Iris pigment epithelial cell (primary cell): Measurements from ENCODE around the gene CNTF.
"Not testable (repeated sequence)": the region's sequence is repeated elsewhere in the genome, so short reads cannot be mapped to it uniquely, and the experiment has no call there.

ENCODE experiments used
- DNase-seq: peaks from one replicate; pipeline ENCODE4 v3.0.0-alpha.2; 2011; ENCODE audit warnings: low read depth

CNTF gene

GRCh38 chr11:58622344-58622743, at the start of gene CNTF:
Gene CNTF (plus strand): TSS chr11:58622665. CDS start chr11:58622753, 88 bp downstream.
- peak; percentile 38 for DNase-seq

- DNase-seq: not testable (repeated sequence)
Observed at GRCh38 chr11:58572906-58573305, 49.6 kb upstream of the CNTF start.

- peak; percentile 91 for DNase-seq
Observed at GRCh38 chr11:58573451-58574104, 48.9 kb upstream of the CNTF start.

DNA sequence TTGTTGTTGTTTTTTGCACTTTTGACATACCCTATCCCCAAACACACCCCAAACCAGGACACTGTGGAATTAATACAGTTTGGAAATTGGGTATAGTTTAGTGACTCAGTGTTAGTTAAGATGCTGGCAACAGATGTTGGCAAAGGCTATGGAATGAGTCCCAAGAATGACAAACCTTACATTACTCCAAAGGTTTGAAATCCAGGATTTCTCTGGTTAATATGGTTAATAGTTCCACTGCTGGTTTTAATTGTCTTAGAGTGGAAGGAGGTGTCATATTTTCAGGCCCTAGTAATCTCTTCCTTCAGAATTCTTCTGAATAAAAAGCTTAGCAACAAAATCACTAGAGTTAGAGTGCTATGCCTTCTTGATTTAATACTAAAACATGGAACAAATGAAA, 47.6 kb upstream of the CNTF start:
- peak; percentile 30 for DNase-seq

DNA sequence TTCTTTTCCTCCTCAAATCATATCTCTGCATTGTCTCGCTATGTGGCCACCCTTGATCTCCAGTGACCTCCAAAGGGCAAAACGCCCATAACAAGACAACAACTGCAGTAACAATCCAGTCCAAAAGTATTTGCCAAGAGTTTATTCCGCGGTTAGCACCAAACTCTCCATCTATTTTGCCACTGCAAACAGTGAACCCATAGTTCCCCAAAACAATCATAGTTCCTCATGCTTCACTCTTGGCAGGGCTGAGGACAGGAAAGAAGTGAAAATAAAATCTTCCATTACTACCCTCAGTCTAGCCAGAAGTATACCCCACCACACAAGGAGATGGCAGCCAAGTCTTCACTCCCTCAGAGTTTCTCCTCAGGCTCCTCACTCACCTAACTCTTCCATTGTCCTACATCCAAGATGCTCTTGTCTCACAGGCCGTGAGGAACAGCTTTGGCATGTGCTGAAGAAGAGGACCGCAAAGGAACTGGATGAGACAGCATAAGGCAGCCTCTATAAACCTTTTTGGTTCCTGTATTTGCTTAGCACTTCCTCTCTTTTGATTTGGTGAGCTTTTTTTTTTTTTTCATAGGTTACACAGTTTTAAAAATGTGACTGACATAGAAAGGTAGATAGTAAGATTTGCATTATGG, 47.0 kb upstream of the CNTF start, which contains the start of gene LPXN:
Gene LPXN (minus strand): TSS at position 480 of the 644 bp plus-strand sequence. CDS start 84 bp downstream, at position 396.
- peak; percentile 65 for DNase-seq

DNA sequence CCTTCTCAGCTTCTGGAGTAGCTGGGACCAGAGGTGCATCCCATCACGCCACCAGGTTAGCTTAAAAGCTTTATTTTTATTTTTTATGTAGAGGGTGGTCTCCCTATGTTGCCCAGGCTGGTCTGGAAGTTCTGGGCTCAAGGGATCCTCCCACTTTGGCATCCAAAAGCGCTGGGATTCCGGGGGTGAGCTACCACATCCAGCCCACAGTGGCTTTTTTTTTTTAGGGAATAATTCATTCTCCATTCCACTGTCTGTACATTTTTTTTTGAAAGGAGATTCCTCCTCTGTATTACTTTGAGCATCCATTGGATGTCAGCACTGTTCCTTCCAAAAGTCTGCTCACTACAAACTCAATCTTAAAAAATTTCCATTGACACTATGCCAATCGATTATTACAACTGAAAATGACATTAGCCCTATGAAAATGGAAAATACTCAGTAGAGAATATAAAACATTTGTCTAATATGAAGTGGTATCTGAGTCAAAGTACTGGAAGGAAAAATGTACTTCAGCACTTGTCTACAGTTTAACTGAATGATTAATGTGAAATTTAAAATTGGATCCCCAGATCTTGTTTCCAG, 45.5 kb upstream of the CNTF start:
- DNase-seq: peak; percentile 58

DNA sequence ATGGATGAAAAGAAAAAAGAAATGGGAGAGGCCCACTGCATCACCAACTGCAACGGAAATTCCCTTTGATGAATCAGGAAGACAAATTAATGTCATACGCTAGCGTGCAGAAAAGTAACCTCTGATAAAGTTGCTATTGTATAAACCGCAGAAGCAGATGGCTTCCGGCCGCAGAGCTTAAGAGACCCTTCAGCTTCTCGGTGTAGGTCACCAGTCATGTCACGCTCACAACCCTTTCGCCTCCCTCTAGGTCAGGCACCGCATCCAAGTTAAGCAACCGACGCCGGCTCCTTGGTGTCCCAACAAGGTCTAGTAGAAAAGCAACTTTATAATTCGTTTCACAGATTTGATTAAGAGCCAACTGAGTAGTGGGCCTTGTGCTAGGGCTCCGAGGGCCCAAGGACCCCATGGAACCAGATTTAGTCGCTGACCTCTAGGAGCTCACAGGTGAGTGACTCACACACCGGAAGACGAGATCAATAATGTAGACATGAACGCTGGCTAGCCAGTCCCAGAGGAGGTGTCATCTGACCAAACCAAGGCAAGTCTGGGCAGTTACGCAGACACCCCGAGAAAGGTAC, 44.8 kb upstream of the CNTF start:
- peak; percentile 92 for DNase-seq

DNA sequence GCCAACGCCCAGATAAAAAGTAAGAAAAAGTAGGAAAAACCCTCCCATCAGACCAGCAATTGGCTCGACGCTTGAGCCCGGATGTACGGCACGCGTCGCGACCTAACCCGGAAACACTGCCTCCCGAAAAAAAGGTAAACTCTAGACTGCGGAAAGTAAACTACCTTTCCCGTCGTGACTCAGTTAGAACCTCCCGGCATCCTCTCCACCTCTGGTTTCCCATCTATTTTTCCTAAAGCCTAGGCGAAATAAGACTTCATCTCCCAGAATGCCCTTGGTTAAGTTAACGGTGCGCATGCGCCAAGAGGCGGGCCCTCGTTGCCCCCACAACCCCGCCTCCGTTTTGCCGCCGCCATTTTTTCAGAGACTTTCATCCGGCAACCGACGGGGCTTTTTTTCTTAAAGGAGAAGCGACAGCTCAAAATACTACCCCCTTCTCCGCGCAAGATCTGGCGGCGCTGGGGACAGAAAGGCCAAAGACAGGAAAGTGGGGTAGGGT, 44.3 kb upstream of the CNTF start:
- peak; percentile 98 for DNase-seq

DNA sequence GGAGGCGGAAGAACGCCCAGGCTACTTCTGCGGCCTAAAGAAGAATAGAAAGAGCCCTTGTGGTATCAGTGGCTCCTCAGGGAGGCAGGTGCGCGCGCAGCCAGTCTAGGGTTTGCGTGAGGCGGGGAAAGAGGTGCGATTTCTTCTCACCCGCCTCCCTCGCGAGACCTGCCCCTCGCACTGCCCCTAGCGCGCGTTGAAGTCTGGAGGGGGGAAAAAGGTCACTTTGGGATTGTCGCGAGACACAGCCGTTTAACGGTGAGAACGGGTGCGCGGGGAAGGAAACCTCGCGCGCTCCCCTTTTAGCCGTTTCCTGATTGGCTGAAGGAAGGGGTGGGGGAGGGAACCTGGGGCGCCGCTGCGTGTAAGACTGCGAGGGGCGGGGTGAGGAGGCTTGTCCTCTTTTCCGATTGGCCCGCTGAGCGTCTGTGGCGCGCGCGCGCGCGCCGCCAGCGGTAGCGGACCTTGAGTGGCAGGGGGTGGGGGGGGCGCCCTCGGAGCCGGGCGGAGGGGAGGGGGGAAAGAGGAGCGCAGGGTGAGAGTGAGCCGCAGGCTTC, 43.8 kb upstream of the CNTF start, which contains the start of gene ZFP91:
Gene ZFP91 (plus strand): TSS at position 429 of the 557 bp plus-strand sequence. CDS start 219 bp downstream, outside the sequence.
- DNase-seq: peak; percentile 99

DNA sequence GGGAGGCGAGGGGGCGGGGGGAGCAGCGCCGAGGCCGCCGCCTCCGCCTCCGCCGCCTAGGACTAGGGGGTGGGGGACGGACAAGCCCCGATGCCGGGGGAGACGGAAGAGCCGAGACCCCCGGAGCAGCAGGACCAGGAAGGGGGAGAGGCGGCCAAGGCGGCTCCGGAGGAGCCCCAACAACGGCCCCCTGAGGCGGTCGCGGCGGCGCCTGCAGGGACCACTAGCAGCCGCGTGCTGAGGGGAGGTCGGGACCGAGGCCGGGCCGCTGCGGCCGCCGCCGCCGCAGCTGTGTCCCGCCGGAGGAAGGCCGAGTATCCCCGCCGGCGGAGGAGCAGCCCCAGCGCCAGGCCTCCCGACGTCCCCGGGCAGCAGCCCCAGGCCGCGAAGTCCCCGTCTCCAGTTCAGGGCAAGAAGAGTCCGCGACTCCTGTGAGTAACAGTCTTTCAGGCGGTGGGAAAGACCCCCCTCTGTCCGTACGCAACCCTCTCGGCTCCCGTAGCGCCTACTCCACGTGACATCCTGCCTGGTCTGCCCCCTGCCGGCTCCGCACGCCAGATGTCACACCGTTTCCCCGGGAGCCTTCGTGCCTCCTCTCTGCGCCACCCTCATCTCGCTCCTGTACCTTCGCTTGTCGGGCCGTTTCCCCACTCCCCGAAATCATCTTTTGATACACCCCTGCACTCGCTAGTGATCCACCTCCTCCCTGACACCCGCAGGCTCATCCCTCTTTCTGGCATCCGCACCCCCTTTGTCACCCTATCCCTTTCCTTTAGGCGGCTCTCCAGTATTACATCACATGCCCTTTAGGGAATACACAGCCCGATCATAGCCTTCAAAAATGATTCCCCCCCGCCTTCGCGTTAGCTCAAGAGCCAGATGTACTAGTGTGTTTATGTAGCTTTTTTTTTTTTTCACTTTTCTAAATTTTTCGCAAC, 43.0 kb upstream of the CNTF start:
- DNase-seq: peak; percentile 92

DNA sequence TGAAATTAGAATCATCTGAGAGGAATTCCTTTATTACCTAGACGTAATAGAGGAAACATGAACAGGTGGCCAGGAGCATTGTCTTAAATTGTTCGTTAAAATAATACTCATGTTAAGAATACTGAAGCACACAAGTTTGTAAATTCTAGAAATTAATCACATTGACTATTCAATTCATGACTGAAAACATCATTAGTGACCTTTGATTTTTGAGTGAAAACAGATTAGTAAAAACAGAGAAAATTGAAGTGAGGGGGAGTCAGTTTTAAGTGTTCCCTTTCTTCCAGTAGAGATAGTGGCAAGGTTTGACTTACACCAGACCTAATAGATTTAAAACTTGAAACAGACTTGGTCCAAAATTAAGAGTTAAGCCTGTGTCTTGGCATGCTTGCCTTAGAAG, 42.2 kb upstream of the CNTF start:
- DNase-seq: no peak

DNA sequence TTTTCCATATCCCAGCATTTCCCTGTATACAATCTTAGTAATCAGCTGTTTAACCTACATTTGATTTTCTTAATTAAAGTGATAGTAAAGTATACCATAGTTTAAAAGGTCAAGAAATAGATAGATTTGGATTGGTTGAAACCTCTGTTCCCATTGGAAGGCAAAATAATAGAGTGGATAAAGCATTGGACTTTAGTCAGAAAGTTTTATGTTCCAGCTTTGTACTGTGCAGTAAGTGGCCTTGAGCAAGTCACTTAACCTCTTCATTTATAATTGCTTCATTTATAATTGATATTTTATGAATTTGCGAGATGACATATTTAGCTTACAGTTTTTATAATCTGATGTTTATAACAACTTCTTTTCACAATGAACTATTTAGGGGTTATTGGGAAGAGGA, 40.0 kb upstream of the CNTF start:
- no peak for DNase-seq

DNA sequence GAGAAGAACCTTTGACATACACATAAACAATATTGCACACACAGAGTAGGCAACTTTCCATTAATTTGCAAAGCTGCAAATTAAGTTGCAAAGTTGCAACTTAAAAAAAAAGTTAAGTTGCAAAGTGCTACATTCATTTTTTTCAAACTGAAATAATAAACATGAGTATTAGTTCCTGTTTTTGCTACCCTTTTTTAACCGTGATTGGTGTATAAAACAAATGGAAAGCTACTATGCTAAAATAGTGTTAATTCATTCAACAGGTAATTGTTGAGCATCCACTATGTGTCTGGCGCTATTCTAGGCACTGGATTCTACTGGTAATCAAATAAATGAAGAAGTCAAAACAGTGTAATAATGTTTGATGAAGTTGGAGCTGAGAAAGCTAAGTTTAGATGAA, 35.5 kb upstream of the CNTF start:
- no peak for DNase-seq

GRCh38 chr11:58591659-58592058, 30.8 kb upstream of the CNTF start:
- no peak for DNase-seq

DNA sequence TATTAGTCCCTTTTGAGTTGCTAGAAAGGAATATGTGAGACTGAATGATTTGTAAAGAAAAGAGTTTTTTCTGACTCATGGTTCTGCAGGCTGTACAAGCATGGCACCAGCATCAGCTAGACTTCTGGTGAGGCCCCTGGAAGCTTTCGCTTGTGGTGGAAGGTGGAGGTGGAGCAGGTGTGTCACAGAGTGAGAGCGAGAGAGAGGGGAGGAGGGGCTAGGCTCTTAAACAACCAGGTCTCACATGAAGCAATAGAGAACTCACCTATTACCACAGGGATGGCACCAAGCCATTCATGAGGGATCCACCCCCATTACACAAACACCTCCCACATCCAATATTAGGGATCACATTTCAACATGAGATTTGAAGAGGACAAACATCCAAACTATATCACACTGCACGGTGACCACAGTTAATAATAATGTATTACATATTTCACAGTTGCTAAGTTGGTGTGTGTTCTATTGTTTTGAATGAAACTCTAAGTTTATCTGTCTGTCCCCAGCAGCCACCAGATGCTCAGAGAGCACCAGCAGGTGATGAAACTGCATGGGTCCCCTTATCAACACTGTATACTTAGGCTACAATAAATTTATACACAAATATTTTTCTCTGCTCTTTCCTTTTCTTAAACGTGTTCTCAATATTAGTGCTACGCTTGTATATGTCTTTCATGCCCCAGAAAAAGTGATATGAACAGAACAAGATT, 29.5 kb upstream of the CNTF start:
- DNase-seq: no peak

DNA sequence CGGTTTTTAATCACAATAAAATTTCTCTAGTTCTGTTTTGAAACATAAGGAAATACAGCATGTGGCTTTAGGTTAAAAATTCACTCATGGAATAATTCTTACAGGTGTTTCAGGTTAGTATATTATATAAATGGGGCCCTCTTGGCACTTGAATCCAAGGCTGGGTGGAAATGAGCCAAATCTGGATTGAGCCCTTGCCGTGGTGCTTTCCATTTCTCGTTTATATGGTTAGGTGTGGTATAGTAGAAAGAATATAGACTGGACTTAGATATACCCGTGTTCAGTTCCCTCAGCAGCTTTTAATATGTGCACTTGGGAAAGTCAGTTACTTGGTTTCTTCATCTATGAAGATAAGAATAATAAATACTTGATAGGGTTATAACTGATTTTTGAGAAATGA, 27.6 kb upstream of the CNTF start:
- no peak for DNase-seq

GRCh38 chr11:58596621-58597020, 25.8 kb upstream of the CNTF start:
- no peak for DNase-seq

DNA sequence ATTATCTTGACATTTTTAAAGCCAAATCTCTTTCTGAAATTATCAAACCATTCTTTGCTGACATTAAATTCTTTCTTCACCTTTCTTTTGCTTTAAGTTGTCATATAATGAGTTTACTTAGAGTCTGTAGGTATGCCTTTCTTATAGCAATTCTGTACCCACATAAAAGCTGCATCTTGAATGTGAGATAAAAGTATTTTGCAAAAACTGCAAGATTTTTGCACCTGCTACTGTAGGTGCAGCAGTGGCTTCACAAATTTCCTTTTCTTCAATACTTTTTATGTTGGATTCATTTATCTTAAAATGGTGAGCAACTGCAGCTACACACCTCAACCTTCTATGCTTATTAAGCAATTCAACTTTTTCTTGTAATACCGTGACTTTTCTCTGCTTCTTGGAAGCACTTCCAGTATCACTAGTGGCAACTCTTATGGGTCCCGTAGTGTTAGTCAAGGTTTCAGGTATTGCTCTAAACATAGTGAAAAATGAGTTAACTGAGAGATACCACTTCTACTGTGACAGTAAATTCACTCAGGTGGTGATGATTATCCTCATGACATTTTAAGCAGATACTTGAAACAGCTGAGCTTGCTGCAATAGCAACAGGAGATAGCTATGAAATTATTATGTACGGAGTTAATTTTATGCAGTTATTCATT, 24.9 kb upstream of the CNTF start:
- no peak for DNase-seq

DNA sequence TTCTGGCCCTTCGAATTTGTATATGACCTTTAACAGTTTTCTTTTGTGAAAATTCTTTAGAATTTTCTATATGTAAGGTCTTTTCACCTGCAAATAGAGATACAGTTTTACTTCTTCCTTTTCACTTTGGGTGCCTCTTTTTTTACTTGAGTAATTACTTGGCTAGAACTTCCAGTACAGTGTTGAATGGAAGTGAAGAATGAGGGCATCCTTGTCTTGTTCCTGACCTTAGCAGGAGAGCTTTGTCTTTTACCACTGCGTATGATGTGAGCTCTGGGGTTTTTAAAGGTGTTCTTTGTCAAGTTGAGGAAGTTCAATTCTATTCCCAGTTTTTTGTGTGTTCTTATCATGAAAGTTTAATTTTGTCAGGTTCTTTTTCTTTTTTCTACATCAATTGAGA, 22.0 kb upstream of the CNTF start:
- no peak for DNase-seq
